KOPT-K1 (cell line): ENCODE measurements around the gene HOXD13.

Experiments used
- H3K27ac ChIP-seq: fragments of 200-600 bp; sonication (generic); 2 replicates; pipeline ENCODE4 v1.5.1; 2016; ENCODE audit warnings: antibody characterized with exemption, mild to moderate bottlenecking, low read depth, low read length; ENCODE audit not compliant: poor library complexity, severe bottlenecking
- H3K36me3 ChIP-seq: fragments of 200-600 bp; sonication (generic); 2 replicates; pipeline ENCODE4 v1.5.1; 2017; ENCODE audit warnings: antibody characterized with exemption, mild to moderate bottlenecking, low read length, moderate library complexity; ENCODE audit not compliant: insufficient read depth
- H3K9me3 ChIP-seq: fragments of 200-600 bp; sonication (generic); 2 replicates; pipeline ENCODE4 v1.5.1; 2017; ENCODE audit warnings: antibody characterized with exemption, low read length, mild to moderate bottlenecking; ENCODE audit not compliant: insufficient read depth, poor library complexity, severe bottlenecking

The HOXD13 gene

DNA sequence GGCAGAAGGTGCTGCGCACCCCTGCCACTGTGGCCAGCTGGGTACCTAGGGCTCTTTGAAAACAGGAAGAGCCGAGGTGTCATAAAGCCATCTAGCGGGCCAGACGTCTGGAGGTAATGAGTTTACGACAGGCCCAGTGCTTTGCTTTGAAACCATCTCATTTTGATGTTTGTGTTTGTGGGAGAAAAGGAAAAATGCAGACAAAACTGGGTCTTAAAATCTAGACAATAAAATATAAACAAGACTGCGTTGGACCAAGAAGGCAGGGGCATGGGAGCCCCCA, 33.2 kb downstream of the HOXD13 start:
- H3K27ac ChIP-seq: no peak overlapping the region
- H3K36me3 ChIP-seq: no peaks in the 10 kb centered on the region
- no peaks in the 10 kb centered on the region for H3K9me3 ChIP-seq

DNA sequence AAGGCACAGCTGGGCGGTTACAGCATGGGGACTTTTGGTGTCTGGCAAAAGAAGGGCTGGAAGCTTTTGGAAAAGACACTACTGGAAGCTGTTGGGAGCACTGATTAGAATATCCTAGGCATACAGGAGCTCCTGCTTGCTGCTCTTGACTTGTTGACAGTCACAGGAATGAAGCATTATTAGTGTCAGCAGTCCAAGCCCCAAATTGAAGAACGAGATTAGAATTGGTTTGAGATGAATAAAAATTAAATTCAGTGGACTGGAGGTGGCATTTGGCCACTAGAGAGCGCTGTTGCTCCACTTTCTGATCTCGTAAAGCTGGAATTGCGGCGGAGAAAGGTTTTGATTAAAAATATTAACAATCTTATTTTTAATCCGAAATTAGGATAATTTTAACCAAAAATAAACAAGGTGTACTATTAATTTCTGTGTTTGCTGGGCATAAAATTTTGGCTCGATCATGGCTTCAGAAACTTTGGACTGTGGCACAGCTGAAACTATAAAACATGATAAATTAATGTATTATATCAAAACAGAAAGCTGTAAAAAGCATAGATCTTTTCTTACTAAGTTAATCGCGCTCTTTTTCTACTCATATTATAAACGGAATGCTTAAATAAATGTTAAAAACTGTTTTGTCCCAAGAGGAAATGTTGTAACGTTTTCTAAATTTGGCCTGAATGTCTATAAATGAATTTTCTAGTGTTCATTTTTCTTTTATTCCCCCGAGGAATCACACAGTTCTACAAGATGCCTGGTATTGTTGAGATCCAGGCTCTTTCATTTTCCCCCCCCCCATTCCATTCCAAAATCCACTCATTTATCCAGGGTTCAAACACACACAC, 34.6 kb downstream of the HOXD13 start:
- Histone ChIP-seq H3K27ac (no peak overlapping the region), H3K36me3 (no peaks in the 10 kb centered on the region), H3K9me3 (no peaks in the 10 kb centered on the region)

DNA sequence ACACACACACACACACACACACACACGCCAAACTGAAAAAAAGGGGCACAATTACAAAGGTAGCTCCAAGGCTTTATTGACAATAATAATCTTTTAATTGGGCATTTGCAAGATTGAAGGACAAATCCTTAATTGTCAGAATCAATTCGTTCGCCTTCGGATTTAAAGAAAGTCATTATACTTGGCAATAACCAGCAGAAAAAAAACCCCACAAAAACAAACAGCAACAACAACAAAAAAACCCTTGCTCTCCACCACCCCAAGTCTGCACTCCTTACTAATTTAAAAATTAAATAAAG, 35.2 kb downstream of the HOXD13 start:
- Histone ChIP-seq H3K36me3 (no peaks in the 10 kb centered on the region), H3K9me3 (no peaks in the 10 kb centered on the region), H3K27ac (no peak overlapping the region)

DNA sequence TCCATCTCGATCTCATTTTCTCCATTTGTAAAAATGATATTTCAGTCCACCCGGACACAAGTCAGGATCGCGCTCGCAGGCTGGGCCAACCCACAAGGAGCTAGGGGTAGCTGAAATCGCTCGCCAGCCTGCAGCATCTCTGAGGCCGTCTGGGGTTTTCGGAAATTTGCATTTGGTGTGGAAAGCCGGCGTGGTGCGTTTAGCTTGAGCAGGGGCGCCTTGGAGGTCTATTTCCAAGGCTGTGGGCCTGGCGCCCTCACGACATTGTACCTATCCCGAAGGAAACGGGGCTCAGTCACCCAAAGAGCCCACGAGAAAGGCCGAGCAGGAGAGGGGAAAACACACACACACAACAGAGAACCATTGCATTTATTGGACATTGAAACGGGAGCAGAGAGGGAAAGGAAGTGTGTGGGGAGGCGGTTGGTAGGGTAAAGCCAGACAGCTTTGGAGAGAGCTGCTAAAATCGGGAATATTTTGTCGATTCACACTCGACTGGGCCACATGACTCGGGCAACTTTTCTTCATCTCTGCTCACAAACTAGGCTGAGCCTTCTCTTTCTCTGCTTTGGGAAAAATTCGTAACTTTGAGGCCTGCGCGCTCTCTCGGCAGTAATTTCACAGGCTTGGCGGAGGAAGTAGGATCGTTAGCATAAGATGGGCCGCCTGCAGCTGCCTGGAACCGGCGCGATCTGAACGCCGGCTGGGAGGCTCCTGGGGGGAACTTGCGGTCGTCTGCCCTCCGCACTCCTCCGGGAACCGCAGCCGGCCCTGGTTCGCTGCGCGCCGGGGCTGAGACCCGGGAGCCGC, 35.9 kb downstream of the HOXD13 start:
- Histone ChIP-seq H3K27ac (no peak overlapping the region), H3K9me3 (no peaks in the 10 kb centered on the region), H3K36me3 (no peaks in the 10 kb centered on the region)

DNA sequence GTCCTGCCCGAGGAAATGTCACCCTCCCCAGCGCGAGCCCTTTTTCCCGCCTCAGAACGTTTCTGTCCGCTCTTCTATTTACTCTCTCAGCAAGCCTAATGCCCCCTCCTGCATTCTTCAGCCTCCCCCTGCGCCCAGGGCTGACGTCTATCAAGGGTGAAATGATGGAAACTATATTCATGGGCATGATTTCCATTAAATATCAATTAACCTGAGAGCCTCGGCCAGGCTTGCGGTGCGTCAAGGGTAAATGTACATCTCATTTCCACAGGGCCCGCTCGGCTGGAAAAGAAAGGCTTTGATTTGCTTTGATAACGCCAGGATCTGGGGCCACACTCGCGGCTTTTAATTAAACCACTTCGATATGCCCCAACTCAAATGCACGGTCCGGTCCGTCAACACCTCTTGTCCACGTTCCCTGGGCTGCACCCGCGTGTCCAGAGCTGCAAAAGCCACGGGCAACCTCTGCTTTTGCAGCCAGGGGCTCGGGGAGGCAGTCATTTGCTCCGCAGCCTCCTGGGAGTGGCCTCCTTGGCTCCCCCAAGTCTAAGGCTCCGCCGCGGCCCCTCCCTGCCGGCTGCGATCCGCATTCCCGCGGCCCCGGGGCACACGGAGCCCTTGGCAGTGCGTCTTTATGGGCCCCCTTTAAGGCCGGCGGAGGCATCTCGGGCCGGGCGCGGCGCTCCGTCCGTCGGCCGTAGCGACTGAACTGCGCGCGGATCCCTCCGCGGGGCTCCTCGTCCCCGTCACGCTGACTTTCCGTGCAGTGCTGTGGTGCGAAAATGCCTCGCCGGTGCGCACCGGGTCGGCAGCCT, 36.7 kb downstream of the HOXD13 start, which contains the start of gene HOXD8:
Gene HOXD8, plus strand, starts transcription at position 724 of the 815 bp plus-strand sequence. CDS start 662 bp downstream, outside the sequence.
- Histone ChIP-seq H3K36me3 (no peaks in the 10 kb centered on the region), H3K27ac (no peak within 1 kb of the TSS), H3K9me3 (no peaks in the 10 kb centered on the region)

DNA sequence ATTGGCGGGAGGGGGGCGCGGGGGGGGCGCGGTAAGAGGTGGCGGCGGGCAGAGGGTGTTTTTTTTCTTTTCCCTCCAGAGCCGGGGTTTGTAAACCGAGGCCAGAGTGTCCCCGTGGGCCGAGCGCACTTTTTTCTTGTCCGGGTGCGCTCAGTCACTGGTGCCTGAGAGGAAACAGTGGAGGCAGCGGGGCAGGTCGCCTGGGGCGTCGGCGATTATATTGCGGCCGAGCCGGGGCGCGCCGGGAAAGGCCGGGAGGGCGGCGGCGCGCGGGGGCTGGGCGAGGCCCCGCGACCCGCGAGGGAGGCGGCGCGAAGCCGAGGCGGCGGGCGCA, 37.3 kb downstream of the HOXD13 start:
- Histone ChIP-seq H3K36me3 (no peaks in the 10 kb centered on the region), H3K27ac (no peak overlapping the region), H3K9me3 (no peaks in the 10 kb centered on the region)

DNA sequence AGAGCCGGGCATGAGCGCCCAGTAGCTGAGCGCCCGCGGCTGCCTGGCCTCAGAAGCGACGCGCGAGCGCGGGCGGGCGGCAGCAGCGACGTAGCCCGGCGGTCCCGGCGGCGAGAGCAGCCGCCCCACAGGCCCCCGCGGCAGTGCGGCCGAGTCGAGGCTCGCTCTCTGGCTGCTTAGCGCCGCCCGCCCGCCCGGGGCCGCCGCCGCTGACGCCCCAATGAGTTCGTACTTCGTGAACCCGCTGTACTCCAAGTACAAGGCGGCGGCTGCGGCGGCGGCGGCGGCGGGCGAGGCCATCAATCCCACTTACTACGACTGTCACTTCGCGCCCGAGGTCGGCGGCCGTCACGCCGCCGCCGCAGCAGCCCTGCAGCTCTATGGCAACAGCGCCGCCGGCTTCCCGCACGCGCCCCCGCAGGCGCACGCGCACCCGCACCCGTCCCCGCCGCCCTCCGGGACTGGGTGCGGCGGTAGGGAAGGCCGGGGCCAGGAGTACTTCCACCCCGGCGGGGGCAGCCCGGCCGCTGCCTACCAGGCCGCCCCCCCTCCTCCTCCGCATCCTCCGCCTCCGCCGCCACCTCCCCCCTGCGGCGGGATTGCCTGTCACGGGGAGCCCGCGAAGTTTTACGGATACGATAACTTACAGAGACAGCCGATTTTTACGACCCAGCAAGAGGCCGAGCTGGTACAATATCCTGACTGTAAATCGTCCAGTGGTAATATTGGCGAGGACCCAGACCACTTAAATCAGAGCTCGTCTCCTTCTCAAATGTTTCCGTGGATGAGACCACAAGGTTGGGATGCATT, 37.8 kb downstream of the HOXD13 start:
- no peaks in the 10 kb centered on the region for H3K36me3 ChIP-seq
- no peaks in the 10 kb centered on the region for H3K9me3 ChIP-seq
- H3K27ac ChIP-seq: no peak overlapping the region

DNA sequence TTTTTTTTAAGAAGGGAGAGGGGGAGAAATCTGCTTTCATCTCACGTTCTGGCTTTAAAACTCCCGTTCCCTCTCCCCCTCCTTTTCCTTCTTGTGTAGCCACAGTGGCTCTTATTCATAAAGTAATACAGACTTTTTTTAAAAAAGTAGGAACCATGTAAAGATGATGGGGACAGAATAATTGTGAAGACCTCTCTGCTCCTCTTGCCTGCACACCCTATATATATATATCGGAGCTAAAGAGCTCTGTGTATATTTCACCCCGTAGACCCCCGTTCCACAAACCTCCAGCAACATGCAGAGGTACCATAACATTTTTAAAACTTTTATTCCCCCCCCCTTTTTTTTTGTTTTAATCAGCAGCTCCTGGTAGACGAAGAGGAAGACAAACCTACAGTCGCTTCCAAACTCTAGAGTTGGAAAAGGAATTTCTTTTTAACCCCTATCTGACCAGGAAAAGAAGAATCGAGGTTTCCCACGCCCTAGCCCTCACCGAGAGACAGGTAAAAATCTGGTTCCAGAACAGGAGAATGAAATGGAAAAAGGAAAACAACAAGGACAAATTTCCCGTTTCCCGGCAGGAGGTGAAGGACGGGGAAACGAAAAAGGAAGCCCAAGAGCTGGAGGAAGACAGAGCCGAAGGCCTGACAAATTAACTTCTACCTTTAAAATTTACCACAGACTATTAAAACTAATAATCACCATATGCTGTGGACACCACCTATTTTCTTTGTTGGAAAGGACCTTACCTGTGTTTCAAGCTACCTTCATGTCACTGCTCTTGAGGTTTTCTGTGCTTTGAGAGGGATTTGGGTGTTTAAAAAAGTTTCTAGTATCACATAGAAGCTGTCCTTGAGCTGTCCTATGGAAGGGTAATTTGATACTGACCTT, 38.7 kb downstream of the HOXD13 start:
- Histone ChIP-seq H3K36me3 (no peaks in the 10 kb centered on the region), H3K27ac (no peak overlapping the region), H3K9me3 (no peaks in the 10 kb centered on the region)

DNA sequence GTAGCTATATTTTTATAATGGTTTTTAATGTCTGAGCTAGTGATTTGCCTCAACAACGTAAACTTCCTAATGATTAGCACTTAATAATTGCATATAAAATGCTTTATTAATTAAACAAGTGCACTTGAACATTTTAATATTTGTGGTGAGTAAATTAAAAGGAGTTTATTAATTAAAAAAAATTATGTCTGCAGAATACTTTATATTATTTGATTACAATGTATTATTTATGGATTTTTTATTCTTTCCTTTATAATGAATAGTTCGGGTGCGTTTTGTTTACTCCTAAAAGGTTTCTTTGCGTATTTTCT, 39.3 kb downstream of the HOXD13 start:
- H3K27ac ChIP-seq: no peak overlapping the region
- H3K36me3 ChIP-seq: no peaks in the 10 kb centered on the region
- H3K9me3 ChIP-seq: no peaks in the 10 kb centered on the region

DNA sequence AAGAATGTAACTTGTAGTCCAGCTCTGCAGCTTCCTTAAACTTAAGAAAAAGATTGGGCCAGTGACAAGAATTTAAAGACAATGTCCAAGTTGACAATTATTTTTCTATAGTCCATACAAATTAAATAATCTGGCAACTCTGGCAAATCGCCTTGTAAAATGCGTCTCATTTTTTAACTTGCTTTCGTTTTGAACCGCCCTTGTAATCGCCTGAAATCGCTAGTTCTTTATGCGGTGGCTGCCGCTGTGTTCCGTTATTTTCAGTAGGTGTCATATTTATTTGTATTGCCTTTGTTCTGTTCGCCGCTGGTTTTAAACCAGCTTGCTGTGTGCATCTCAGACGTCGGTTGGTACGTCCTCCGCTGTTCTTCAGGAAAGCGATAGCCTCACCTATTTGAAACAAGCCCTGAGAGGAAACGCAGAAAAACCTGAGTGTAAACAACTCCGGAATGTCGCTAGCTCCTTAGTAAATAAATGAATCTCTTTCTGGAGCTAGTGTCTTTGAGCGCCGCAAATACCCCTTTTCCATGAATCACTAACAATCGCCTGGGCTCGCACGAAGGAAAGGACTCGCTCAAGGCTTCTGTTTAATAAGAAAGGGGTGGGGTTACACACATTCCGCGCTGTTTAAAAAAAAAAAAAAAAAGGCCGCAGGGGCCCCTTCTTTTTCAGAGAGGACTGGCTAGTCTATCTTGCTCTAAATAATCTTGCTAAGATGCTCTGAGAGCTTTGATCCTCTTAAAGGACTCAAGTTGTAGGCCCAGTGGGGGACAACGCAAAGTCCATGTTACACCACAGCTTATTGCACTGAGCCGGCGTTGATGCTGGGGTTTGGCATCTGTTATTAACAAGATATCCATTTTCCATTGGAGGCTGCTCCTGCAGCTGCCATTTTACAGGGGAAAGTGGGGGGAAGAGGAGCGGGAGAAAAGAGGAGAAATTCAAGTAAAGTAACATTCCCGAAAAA, 40.0 kb downstream of the HOXD13 start:
- no peaks in the 10 kb centered on the region for H3K9me3 ChIP-seq
- H3K36me3 ChIP-seq: no peaks in the 10 kb centered on the region
- H3K27ac ChIP-seq: no peak overlapping the region

DNA sequence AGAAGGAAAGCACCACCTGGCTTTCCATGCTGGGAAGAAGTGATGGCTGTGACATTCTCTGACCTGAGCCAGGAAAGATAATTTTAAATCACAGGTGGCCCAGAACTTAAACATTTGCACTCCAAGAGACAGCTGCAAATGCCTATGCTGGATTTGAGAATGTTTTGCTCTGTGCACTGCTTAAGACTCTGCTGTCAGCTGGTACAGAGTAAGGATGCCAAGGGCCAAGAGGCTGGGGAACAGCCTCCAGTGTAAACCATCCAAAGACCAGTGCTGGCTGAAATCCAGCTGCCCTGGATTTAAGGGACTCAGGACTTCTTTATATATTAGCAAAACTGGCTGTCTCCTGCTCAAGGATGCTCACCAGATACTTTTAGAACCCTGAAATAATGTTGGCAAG, 40.9 kb downstream of the HOXD13 start:
- Histone ChIP-seq H3K9me3 (no peaks in the 10 kb centered on the region), H3K36me3 (no peaks in the 10 kb centered on the region), H3K27ac (no peak overlapping the region)

DNA sequence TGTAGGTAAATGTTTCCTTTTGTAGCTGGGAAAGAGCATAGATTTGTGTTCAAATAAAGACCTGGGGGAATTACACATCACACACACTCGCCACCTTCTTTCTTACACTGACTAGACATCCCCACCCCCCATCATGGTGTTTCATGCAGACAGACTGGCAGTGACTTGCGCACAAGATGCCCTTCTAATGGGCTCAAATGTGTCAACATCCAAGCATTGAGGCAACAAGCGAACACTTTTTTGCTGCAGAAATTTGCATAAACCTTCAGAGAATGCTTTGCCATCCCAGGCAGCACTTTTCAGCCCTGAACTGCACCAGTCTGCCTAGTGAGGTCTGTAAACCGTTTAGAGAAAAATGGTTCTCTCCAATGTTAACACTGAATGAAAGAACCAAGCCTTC, 41.5 kb downstream of the HOXD13 start:
- Histone ChIP-seq H3K9me3 (no peaks in the 10 kb centered on the region), H3K36me3 (no peaks in the 10 kb centered on the region), H3K27ac (no peak overlapping the region)

DNA sequence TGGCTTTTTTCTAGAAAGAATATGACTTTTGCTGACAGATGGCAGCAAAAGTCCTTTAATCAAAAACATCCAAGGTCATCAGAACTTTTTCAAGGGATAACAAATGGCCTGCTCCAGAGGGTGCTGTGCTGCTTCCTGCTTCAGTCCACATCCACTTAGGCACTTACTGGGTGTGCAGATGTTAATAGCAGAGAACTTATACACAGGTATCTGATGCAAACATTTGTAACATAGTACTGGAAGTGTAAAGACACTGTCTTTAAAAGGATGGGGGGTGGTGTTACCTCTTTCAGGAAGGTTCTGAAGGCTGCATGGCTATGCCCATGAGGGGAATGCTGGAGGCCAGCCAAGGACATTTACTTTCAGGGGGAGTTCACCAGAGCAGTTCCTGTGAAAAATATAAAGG, 42.5 kb downstream of the HOXD13 start:
- no peaks in the 10 kb centered on the region for H3K36me3 ChIP-seq
- no peak overlapping the region for H3K27ac ChIP-seq
- H3K9me3 ChIP-seq: no peaks in the 10 kb centered on the region
